GM19351 (cell line): ENCODE results near the gene PRRG4.
"Not testable (repeated sequence)": the region's sequence is repeated elsewhere in the genome, so short reads cannot be mapped to it uniquely, and the experiment has no call there.

ENCODE experiments used
- ATAC-seq: cut with Tn5 transposase; IDR thresholded peaks from one replicate; pipeline ENCODE4 v1.9.1; 2021; ENCODE audit warnings: mild to moderate bottlenecking, moderate library complexity; ENCODE audit not compliant: unreplicated experiment

PRRG4 gene

DNA sequence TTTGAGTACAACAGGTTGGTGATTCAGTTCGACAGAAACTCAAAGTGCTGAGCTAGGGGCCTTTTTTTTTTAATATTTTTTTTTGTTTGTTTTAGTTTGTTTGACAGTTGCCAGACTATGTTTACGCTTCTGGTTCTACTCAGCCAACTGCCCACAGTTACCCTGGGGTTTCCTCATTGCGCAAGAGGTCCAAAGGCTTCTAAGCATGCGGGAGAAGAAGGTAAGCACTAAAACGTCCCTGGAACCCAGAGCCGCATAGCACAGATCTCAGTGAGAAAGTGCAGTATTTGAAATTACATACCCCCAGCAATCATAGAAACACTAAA, 649 bp downstream of the PRRG4 start:
- peak; percentile 5 for ATAC-seq

DNA sequence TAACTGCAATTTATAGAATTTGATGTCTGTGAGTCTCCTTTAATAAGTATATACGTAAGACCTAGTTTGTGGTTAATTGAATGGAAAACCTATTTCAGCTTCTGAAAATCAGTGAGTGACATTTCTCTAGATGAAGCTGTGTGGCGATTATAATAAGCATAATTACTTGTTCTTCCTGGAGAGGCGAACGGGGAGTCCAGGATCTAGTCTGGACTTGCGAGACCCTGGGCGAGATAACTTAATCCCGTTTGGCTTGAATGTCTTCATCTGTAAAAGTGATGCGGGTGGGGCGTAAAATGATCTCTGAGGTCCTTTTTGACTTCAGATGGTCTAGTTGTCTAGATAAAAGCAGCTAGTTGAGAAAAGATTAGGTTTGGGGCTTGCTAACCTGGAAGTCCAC, 1.1 kb downstream of the PRRG4 start:
- no peak for ATAC-seq

DNA sequence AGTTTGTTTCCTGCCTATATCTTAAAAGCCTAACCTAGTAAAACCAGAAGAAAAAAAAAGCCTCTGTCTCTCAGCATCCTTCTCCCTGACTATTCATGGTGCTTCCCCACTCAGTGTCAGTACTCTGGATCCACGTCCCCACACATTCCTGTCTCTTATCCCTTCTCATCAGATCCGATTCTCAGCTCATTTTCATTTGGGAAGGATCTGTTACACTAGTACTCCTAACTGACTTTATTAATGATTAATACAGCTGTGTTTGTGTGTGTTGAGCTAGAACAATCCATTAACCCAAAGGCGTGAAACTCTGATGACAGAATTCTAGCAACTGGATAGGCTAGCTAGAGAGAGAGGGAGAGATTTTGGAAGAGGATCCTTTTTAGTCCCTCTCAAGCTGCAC, 1.5 kb downstream of the PRRG4 start:
- ATAC-seq: no peak

DNA sequence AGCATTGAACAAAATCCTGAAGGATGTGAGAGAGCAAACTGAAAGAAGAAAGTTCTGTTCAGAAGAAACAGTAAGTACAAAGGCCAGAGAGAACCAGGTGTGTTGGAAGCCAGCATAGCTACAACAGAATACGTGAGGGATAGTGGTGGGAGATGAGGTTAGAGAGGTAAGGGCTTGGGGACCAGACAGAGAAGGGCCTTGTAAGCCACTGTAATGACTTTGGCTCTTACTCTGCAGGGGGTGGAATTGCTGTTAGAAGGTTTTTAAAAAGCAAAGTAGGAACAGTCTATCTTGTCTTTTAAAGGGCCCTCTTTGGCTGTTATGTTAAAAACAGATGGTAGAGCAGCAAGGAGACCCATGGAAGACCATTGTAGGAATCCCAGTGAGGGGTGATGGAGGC, 4.2 kb downstream of the PRRG4 start:
- ATAC-seq: no peak

DNA sequence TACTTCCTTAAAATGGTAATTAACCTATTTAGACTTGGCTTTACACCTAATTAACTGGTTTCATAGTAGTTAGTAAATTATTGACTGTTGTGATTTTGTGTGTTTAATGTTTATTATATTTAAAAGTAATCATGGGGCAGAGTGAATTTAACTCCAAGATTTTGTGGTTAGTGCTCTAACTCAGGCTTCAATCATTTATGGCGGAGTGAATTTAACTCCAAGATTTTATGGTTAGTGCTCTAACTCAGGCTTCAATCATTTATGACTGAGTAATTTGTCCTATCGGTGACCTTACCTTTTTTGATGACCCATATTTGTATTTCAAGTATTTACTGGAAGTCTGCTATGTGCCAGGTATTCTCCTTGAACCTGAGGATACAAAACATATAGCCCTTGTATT, 7.2 kb downstream of the PRRG4 start:
- no peak for ATAC-seq

DNA sequence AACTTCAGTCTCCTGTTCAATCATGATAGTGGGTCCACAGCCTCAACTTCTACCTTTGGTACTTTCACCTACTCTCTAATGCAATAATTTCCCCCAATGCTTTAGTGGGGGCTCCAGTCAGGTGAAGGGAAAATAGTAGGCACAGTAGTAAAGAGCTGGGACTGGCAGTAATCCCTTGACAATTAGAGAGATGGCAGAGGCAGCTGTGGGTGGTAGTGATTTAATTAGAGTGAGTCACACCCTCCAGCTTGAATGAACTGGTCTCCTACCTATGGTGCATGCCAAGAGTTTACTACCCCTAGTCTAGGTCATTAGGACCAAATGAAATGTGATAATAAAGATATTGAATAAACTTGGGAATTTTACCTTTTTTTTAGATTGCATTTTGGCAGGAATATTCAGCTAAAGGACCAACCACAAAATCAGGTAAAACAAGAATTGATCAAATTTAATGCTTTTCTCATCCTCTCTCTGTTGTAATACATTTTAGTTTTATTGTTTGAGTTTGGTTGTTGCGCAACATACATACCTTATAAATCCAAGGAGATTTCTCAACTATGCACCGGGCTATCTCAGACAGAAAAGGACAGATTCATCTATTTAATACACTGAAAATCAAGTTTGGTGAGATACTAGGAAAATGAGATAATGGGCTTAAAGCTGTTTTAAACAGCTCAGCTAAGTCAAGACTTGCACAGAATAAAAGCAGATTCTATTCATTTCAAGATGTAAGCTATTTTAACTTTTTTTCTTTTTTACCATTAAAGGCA, 9.0 kb downstream of the PRRG4 start:
- no peak for ATAC-seq

DNA sequence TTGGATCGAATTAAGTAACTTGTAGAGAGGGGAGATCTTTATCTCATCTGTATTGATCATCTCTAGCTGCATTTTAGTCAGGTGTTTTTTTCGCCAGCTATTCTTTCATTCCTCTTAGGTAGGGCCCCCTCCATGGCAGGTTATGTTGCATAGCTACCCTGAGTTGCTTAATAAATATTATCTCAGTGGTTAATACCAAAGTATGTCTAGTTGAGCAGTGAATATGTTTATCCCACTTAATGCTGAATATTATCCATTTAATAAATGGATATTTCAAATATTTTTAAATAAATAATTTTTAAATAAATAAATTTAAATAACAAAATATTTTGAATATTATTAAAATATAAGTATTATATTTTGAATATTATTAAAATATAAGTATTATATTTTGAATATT, 9.6 kb downstream of the PRRG4 start:
- no peak for ATAC-seq

DNA sequence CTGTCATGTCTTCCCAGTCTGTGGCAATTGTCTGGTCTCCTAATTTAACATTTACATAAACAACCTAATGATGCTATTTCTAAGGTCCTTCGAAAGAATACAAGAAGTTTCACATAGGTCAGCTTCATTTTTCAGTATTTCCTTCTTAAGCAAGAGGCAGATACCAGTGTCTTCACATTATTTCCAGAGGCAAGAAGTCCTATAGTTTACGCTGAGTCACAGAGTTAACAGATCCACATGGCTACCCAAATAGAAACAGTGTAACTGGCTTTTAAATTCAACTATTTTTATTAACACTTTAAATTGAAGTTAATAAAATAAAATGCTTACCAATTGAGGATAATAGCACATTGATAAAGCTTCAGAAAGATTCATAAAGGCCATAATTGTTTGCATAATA, 10.9 kb downstream of the PRRG4 start:
- no peak for ATAC-seq

DNA sequence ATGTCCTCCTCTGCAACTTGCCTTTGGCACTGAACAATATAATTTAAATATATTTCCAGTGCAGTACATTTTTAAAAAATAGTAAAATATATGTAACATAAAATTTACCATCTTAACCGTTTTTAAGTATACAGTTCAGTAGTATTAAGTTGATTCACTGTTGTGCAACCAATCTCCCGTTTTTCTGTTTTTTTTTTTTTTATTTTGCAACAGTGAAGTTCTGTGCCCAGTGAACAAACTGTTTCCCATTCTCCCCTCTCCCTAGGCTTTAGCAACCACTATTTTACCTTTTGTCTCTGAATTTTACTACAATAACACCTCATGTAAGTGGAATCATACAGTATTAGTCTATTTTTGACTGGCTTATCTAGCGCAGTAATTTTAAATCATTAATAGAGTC, 13.8 kb downstream of the PRRG4 start:
- no peak for ATAC-seq

DNA sequence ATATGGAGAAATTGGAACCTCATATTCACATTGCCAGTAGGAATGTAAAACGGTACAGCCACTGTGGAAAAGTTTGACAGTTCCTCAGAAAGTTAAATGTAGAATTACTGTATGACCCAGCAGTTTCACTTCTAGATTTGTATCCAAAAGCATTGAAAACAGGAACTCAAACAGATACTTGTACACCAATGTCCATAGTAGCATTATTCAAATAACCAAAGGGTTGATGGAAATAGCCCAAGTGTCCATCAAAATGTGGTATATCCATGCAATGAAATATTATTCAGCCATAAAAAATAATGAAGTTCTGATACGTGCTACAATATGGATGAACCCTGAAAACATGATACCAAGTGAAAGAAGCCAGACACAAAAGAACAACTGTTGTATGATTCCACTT, 17.8 kb downstream of the PRRG4 start:
- ATAC-seq: no peak

DNA sequence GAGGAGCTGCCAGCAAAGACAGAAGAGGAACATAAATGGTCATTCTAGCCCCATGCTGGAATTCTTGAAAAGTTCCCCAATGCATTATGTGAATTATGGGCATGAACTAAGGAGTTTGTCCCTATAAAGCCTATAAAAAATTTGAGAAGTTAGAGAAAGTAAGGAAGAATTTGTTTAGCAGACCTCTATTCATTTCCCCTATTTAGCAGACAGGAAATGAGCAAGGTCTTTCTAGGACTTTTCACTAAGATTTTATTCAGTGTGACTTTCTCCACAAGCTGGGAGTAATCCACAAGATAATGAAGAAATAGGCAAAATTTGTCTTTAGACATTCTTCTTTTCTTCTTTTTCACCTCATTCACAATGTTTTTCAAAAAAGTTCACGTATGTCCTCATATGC, 20.0 kb downstream of the PRRG4 start:
- no peak for ATAC-seq

DNA sequence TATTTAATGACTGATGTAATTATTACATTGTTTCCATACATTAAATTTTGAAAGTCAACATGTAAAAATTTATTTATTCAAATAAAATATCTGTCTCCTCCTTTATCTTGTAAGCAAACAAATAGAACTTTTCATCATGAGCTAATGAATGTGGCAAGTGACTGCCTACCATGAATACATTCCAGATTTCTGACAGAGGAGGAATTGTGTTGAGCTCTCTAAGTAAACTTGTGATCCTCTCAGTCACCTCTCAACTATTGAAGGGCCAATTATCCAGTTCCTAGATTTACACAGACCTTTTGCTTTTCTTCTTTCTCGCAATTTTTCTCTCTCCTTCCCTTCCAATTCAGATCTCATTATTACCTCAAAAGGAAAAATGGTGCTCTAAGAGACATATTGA, 21.5 kb downstream of the PRRG4 start:
- ATAC-seq: no peak

DNA sequence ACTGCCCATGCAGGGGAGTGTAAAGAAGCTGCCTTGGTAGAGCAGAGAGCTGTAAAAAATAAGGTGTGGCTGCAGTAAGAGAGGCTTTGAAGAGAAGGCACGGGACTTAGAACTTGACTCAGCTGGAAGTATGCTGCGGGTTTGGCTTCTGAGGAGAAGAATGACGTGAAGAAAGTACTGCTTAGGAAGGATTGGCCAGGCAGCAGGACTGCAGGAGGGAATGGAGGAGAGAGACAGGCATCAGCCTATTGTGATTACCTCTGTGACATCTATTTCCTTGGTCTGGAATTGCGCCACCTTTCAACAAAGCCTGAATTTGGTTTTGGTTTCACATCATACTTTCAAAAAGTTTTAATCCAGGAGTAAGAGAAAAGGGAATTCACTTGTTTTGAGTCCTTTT, 22.5 kb downstream of the PRRG4 start:
- no peak for ATAC-seq

DNA sequence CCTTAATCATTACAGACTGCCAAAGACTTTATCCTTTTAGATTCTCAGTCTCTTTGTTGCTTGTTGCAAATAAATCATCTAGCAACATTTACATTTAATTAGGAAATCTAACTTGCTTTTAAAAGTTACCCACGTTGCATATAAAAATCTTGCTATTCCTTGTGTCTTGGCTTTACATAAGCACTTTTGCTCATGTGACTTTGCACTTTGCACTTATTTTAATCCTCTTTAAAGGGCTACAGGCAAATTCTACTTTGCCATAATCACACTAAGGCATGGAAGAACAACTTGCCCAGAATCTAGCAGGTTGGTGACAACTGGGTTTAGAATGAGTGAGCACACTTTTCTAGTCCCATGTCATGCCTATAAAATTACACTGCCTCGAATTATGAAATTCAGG, 25.9 kb downstream of the PRRG4 start:
- no peak for ATAC-seq

DNA sequence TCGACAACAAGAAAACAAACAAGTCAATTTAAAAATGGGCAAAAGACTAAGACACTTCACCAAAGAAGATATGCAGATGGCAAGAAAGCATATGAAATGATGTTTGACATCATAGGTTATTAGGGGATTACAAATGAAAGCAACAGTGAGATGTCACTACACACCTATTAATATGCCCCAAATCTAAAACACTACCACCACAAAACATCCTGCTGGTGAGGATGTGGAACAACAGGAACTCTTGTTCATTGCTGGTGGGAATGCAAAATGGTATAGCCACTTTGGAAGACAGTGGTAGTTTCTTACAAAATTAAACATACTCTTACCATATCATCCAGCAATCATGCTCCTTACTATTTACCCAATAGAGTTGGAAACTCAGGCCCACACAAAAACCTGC, 29.0 kb downstream of the PRRG4 start:
- no peak for ATAC-seq

DNA sequence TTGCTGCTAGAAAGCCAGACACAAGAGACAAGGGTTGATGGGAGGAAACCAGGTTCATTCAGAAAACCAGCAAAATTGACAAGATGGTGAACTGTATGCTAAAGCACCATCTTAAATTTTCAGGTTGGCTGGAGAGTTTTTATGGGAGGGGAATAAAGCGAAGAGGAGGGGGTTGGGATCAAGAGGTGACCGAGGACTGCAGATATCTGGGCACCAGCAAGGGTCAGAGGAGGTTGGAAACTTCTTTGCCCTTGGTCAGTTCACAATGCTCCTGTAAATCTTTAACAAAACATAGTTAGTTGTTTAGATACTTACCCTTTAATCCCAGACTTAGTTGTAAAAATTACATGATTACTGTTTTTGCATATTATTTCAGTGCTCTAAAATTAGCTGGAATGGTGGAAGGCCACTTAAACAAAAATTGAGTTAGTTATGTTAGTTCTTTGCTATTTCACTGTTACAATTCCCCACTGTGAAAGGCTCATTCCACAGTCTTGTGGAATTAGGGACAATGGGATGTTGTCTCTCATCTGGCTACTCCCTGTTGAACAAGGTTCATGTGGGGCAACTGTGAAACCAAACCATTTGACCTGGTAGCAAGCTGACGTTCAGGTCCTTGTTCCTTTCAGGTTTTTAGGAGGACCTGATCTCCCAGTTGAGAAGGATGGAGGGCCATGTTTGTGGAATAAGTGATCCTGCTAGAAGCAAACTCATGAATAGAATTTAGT, 32.3 kb downstream of the PRRG4 start:
- ATAC-seq: no peak

DNA sequence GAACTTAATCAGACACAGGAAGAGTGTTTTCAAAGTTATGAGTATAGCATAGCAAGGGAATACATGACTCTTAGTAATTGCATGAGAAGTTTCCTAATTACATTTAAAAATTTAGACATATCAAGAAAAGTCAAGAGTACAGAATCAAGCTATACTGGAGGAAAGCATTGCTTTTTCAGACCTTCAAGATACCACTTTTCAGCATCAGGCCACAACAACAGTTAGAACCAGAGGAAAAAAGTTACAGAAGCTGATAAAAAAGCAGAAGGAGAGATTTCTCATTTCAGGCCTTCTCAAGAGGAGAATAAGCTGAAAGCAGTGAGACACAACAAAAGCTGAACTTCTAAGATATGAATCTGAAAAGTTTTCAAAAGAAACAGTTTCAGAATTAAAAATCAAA, 34.8 kb downstream of the PRRG4 start:
- ATAC-seq: no peak

DNA sequence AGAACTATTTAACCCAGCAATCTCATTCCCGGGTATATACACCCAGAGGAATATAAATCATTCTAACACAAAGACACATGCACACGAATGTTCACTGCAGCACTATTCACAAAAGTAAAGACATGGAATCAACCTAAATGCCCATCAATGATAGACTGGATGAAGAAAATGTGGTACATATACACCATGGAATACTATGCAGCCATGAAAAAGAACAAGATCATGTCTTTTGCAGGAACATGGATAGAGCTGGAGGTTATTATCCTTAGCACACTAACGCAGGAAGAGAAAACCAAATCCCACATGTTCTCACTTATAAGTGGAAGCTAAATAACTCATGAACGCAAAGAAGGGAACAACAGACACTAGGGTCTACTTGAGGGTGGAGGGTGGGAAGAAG, 39.0 kb downstream of the PRRG4 start:
- ATAC-seq: not testable (repeated sequence)

DNA sequence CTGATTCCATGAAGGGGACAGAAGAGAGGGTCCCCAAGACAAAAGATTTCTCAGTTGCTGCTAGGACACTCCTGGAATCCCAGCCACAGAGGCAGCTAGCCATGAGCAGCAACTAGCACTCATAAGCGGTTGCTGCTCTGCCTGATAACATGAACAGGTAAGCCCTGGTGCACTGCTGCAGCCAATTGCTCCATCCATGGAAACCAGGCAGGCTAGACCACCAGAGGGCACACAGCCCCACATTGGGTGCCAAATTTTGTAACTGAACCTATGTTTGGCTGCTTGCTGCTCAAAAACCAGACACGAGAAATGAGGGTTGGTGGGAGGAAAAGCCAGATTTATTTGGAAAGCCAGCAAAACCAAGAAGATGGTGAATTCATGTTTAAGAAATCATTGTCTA, 40.9 kb downstream of the PRRG4 start:
- no peak for ATAC-seq

DNA sequence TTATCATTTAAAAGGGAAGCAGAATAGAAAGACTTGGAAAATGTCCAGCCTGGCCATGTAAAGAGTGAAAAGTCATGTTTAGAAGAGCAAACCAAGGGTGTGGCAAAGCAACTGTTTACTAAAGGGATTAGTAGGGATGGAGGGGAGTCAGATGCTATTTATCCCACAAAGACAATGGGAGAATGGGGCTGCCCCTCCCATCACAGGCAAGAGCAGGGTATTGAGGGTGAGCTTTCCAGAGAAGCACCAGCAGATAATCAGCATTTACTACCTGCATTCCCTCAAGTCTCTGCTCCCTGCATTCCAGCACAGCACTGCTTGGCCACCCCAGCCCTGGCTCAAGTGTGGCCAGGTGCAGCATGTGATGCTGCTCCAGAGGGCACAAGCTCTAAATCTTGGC, 44.4 kb downstream of the PRRG4 start:
- no peak for ATAC-seq

DNA sequence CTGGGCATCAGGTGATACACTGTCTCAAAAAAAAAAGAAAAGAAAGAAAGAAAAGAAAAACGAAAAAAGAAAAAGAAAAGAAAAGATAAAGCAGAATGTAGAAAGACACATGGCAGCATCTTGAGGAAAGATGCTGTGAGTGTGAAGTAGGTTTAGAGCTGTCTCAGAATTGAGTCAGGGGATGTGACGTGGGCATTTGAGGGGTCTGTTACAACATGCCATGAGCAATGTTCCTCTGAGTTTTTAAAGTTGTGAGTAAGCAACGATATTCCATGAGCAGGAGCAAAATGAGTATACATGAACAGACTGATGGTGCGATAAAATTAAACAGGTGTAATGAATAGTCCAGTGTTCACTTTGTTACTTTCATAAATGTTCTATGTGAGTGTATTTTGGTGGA, 51.6 kb downstream of the PRRG4 start:
- ATAC-seq: no peak

DNA sequence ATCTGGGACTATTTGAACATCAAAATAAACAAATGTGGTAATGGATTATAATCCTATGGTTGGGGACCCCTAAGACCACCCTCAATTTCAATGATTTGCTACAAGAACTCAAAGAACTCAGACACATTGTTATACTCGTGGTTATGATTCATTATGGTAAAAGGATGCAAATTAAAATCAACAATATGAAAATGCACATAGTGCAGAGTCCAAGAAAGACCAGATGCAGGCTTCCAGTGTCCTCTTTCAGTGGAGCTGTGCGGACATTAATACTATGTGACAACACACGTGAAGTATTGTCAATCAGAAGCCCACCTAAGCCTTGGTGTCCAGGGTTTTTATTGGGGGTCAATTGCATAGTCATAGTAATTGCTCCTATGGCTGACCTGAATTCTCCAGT, 53.7 kb downstream of the PRRG4 start:
- no peak for ATAC-seq

DNA sequence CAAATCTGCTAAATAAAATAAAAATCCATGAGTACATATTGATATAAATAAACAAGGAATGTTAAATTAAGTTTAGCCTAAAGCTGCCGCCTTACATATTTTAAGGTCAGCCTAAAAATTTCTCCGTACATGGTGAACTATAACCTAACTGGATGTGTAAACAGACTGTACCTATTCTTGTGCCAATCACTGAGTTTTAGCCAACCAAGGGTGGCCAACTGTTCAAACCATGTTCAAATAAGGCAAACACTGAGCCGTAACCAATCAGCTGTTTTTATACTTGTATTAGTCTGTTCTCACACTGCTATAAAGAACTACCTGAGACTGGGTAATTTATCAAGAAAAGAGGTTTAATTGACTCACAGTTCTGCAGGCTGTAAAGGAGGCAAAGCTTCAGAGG, 54.3 kb downstream of the PRRG4 start:
- no peak for ATAC-seq
